H1 (cell line): Measurements from ENCODE around the gene BRSK2. TPM values are rescaled to one million over a fixed set of nuclear protein-coding genes. Genes with fewer than 3 reads are reported as not detected.

Experiments
- CTCF ChIA-PET: fragments of 300-600 bp; sonication (Branson Sonifier 250); formaldehyde crosslinking; loops from one replicate; lab custom pipeline; 2021; ENCODE audit not compliant: partially characterized antibody; lab: Charles Lee
- POLR2A ChIA-PET: fragments of 300-600 bp; sonication (Branson Sonifier 250); formaldehyde crosslinking; loops from one replicate; lab custom pipeline; 2021; ENCODE audit warnings: inconsistent platforms; ENCODE audit not compliant: partially characterized antibody; lab: Charles Lee
- DNase-seq, 2 experiments: peaks; one replicate each; pipeline versions ENCODE4 v3.0.0 to v3.0.0-alpha.2; 2010 to 2022; ENCODE audit warnings: low spot score in 2 of 2, low read depth in 1 of 2, mixed read lengths in 1 of 2
- FAIRE-seq: peaks from 2 replicates; lab custom pipeline; 2011; peaks lifted over from hg19 to GRCh38; lab: Jason Lieb, UNC
- H2AFZ ChIP-seq: 2 replicates; pipeline ENCODE4 v1.8.1; 2012; ENCODE audit warnings: low read length, inconsistent platforms
- H2AK5ac ChIP-seq: 2 replicates; pipeline ENCODE4 v1.6.1; 2013; ENCODE audit warnings: low read depth, low read length
- H2BK120ac ChIP-seq: replicated peaks from 2 replicates; pipeline ENCODE3; 2013; ENCODE audit warnings: low read depth, low read length, inconsistent platforms
- H2BK12ac ChIP-seq: 2 replicates; pipeline ENCODE4 v1.6.1; 2013; ENCODE audit warnings: low read depth, low read length
- H2BK15ac ChIP-seq: 2 replicates; pipeline ENCODE4 v1.6.1; 2013; ENCODE audit warnings: low read length
- H2BK20ac ChIP-seq: 2 replicates; pipeline ENCODE4 v1.6.1; 2013; ENCODE audit warnings: low read length
- H2BK5ac ChIP-seq: 2 replicates; pipeline ENCODE4 v1.6.1; 2013; ENCODE audit warnings: low read depth, low read length
- H3K14ac ChIP-seq: 2 replicates; pipeline ENCODE4 v1.6.1; 2013; ENCODE audit warnings: inconsistent platforms; ENCODE audit not compliant: insufficient read length
- H3K18ac ChIP-seq: 2 replicates; pipeline ENCODE4 v1.6.1; 2013; ENCODE audit warnings: low read length; ENCODE audit errors: extremely low read depth
- H3K23ac ChIP-seq: 2 replicates; pipeline ENCODE4 v1.6.1; 2013; ENCODE audit warnings: inconsistent platforms; ENCODE audit not compliant: insufficient read length
- H3K23me2 ChIP-seq: 2 replicates; pipeline ENCODE4 v1.6.1; 2013; ENCODE audit warnings: low read depth, low read length
- H3K27ac ChIP-seq: 2 replicates; pipeline ENCODE4 v1.6.1; 2011; ENCODE audit warnings: low read depth, low read length, inconsistent platforms
- H3K27me3 ChIP-seq, 4 experiments: replicated peaks in 1 of 4; 1 replicate in 1 of 4; 2 replicates in 3 of 4; pipeline versions ENCODE4 v1.6.1 to v1.8.1; 2011 to 2013; ENCODE audit warnings: low read length in 3 of 4, mild to moderate bottlenecking in 3 of 4, inconsistent platforms in 2 of 4, mixed read lengths in 2 of 4, moderate library complexity in 1 of 4; ENCODE audit not compliant: control insufficient read depth in 3 of 4, insufficient read depth in 3 of 4; ENCODE audit errors: extremely low read depth in 1 of 4
- H3K36me3 ChIP-seq, 4 experiments: 2 replicates each; pipeline versions ENCODE4 v1.6.1 to v1.8.1; 2011 to 2013; ENCODE audit warnings: mild to moderate bottlenecking in 4 of 4, low read length in 3 of 4, moderate library complexity in 2 of 4, control low read depth in 1 of 4, inconsistent platforms in 1 of 4; ENCODE audit not compliant: insufficient read depth in 4 of 4, control insufficient read depth in 2 of 4
- H3K4ac ChIP-seq: replicated peaks from 2 replicates; pipeline ENCODE3; 2013; ENCODE audit warnings: low read length, low read depth, mixed read lengths, inconsistent platforms; ENCODE audit not compliant: insufficient read length
- H3K4me1 ChIP-seq, 4 experiments: replicated peaks in 1 of 4; 1 replicate in 1 of 4; 2 replicates in 3 of 4; pipeline versions ENCODE4 v1.6.1 to v1.8.1; 2011 to 2013; ENCODE audit warnings: low read length in 3 of 4, inconsistent platforms in 2 of 4, mixed read lengths in 1 of 4; ENCODE audit not compliant: insufficient read depth in 4 of 4, control insufficient read depth in 3 of 4
- H3K4me2 ChIP-seq, 2 experiments: 2 replicates each; pipeline versions ENCODE4 v1.6.1 to v1.8.1; 2011 to 2013; ENCODE audit warnings: low read depth in 2 of 2, low read length in 2 of 2, control low read depth in 1 of 2, inconsistent platforms in 1 of 2, mild to moderate bottlenecking in 1 of 2; ENCODE audit not compliant: insufficient read depth in 1 of 2
- H3K4me3 ChIP-seq, 4 experiments: fragments of 200-600, 300-600 bp in 1 of 4; sonication (generic), shearing (Covaris generic), sonication (Bioruptor Twin) in 1 of 4; 2 replicates each; pipeline versions ENCODE4 v1.5.1 to v1.8.1; 2011 to 2016; ENCODE audit warnings: low read length in 4 of 4, low read depth in 3 of 4, control low read depth in 2 of 4, inconsistent platforms in 2 of 4, mild to moderate bottlenecking in 2 of 4, mixed read lengths in 1 of 4, moderate library complexity in 1 of 4; ENCODE audit not compliant: insufficient read depth in 2 of 4; ENCODE audit errors: extremely low read depth in 1 of 4
- H3K56ac ChIP-seq: replicated peaks from 2 replicates; pipeline ENCODE3; 2013; ENCODE audit warnings: low read depth, mild to moderate bottlenecking, mixed read lengths, low read length, inconsistent platforms; ENCODE audit not compliant: insufficient read length
- H3K79me1 ChIP-seq: 2 replicates; pipeline ENCODE4 v1.6.1; 2013; ENCODE audit warnings: low read depth, low read length, control low read depth
- H3K79me2 ChIP-seq, 2 experiments: 2 replicates each; pipeline versions ENCODE4 v1.6.1 to v1.8.1; 2012 to 2013; ENCODE audit warnings: low read length in 2 of 2, mild to moderate bottlenecking in 2 of 2, inconsistent platforms in 1 of 2; ENCODE audit not compliant: insufficient read depth in 2 of 2, control insufficient read depth in 1 of 2
- H3K9ac ChIP-seq, 4 experiments: replicated peaks in 1 of 4; 1 replicate in 1 of 4; 2 replicates in 3 of 4; pipeline versions ENCODE4 v1.6.1 to v1.8.1; 2011 to 2013; ENCODE audit warnings: low read depth in 3 of 4, low read length in 3 of 4, control low read depth in 2 of 4, mild to moderate bottlenecking in 2 of 4, moderate library complexity in 2 of 4, inconsistent platforms in 1 of 4; ENCODE audit errors: extremely low read depth in 1 of 4
- H3K9me3 ChIP-seq, 2 experiments: 2 replicates each; pipeline versions ENCODE4 v1.6.1 to v1.8.1; 2012 to 2013; ENCODE audit warnings: mild to moderate bottlenecking in 2 of 2, moderate library complexity in 2 of 2, control low read depth in 1 of 2, inconsistent platforms in 1 of 2, low read depth in 1 of 2, low read length in 1 of 2, mixed read lengths in 1 of 2; ENCODE audit not compliant: insufficient read depth in 2 of 2
- H4K20me1 ChIP-seq, 2 experiments: replicated peaks in 1 of 2; 2 replicates each; pipeline versions ENCODE3 to v1.8.1; 2011 to 2013; ENCODE audit warnings: inconsistent platforms in 2 of 2, low read length in 2 of 2, mild to moderate bottlenecking in 1 of 2; ENCODE audit not compliant: insufficient read depth in 2 of 2, control insufficient read depth in 1 of 2
- H4K5ac ChIP-seq: 2 replicates; pipeline ENCODE4 v1.6.1; 2013; ENCODE audit warnings: low read length, low read depth, mixed read lengths, inconsistent platforms; ENCODE audit not compliant: insufficient read length
- H4K8ac ChIP-seq: 2 replicates; pipeline ENCODE4 v1.8.0; 2013; ENCODE audit warnings: mild to moderate bottlenecking, moderate library complexity, low read length, inconsistent platforms; ENCODE audit not compliant: insufficient read depth; ENCODE audit errors: extremely low read depth
- H4K91ac ChIP-seq: replicated peaks from 2 replicates; pipeline ENCODE3; 2013; ENCODE audit warnings: low read length, mixed read lengths, inconsistent platforms; ENCODE audit not compliant: insufficient read length
- BRCA1 ChIP-seq: IDR thresholded peaks from 2 replicates; pipeline ENCODE4 v1.6.1; 2012; ENCODE audit warnings: low read depth, low read length, improper control_type of control experiment
- CBX8 ChIP-seq: fragments of 300-800, 300-1000 bp; sonication (generic); IDR thresholded peaks from 2 replicates; pipeline ENCODE4 v1.7.1; 2016; ENCODE audit warnings: low read depth, low read length, borderline replicate concordance
- CHD1 ChIP-seq: IDR thresholded peaks from 2 replicates; pipeline ENCODE4 v1.6.1; 2012; ENCODE audit warnings: low read depth, low read length, improper control_type of control experiment
- CREB1 ChIP-seq: IDR thresholded peaks from 2 replicates; pipeline ENCODE4 v1.6.1; 2012; ENCODE audit warnings: inconsistent platforms
- EGR1 ChIP-seq: IDR thresholded peaks from 2 replicates; pipeline ENCODE4 v1.6.1; 2011; ENCODE audit warnings: low read depth, low read length, borderline replicate concordance
- FOSL1 ChIP-seq: IDR thresholded peaks from 2 replicates; pipeline ENCODE4 v1.6.1; 2011; ENCODE audit warnings: mild to moderate bottlenecking, low read depth, low read length, moderate library complexity; ENCODE audit not compliant: insufficient read depth
- HDAC2 ChIP-seq, 2 experiments: fragments of 300-600 bp in 1 of 2; sonication (generic) in 1 of 2; IDR thresholded peaks; 2 replicates each; pipeline ENCODE4 v1.6.1; 2011 to 2012; ENCODE audit warnings: low read depth in 2 of 2, low read length in 2 of 2, mild to moderate bottlenecking in 2 of 2, moderate library complexity in 2 of 2, borderline replicate concordance in 1 of 2, inconsistent platforms in 1 of 2
- HDAC6 ChIP-seq: IDR thresholded peaks from one replicate; pipeline ENCODE4 v1.7.1; 2012; ENCODE audit warnings: low read depth, mild to moderate bottlenecking, inconsistent platforms, low read length, moderate library complexity
- MAX ChIP-seq: IDR thresholded peaks from 2 replicates; pipeline ENCODE4 v1.6.1; 2012; ENCODE audit warnings: inconsistent platforms
- NANOG ChIP-seq: IDR thresholded peaks from 2 replicates; pipeline ENCODE4 v1.6.1; 2011; ENCODE audit warnings: low read length, low read depth, mild to moderate bottlenecking, inconsistent platforms; ENCODE audit not compliant: insufficient read depth, poor library complexity, severe bottlenecking
- NRF1 ChIP-seq: IDR thresholded peaks from 2 replicates; pipeline ENCODE4 v1.6.1; 2011; ENCODE audit warnings: mild to moderate bottlenecking, low read depth, low read length, improper control_type of control experiment
- POLR2A ChIP-seq, 2 experiments: IDR thresholded peaks; 1 replicate in 1 of 2; 2 replicates in 1 of 2; pipeline ENCODE4 v1.6.1; 2011; ENCODE audit warnings: low read depth in 2 of 2, low read length in 2 of 2, mild to moderate bottlenecking in 2 of 2; ENCODE audit errors: control extremely low read depth in 1 of 2
- SUZ12 ChIP-seq: fragments of 200-600 bp; sonication (generic); IDR thresholded peaks from 2 replicates; pipeline ENCODE4 v1.6.1; 2012; ENCODE audit warnings: mild to moderate bottlenecking, inconsistent platforms, low read length, moderate library complexity, mixed read lengths
- TAF7 ChIP-seq: optimal IDR thresholded peaks from 2 replicates; pipeline ENCODE3; 2011; ENCODE audit warnings: low read depth, mild to moderate bottlenecking, inconsistent platforms, low read length, moderate library complexity, borderline replicate concordance
- WGBS, 2 experiments: shearing (Covaris generic) in 1 of 2; methylation state at CpG; one replicate each; pipeline versions ENCODE4 v1.1.6 to v1.1.7; 2013 to 2015; ENCODE audit warnings: low lambda C conversion rate in 2 of 2, mixed read lengths in 2 of 2, inconsistent platforms in 1 of 2, low coverage in 1 of 2, missing lambda C conversion rate in 1 of 2; ENCODE audit not compliant: insufficient replicate concordance in 2 of 2, insufficient coverage in 1 of 2, insufficient read length in 1 of 2; ENCODE audit errors: extremely low coverage in 1 of 2, missing lambda C conversion rate in 1 of 2; 5-methylcytosine and 5-hydroxymethylcytosine counted together
- polyA plus RNA-seq, 7 experiments: library from polyadenylated mRNA; depleted of rRNA in 3 of 7; stranded (reverse) in 5 of 7; unstranded in 2 of 7; fragments of >200 nt in 5 of 7; fragments of 200-250 nt in 2 of 7; gene quantifications; 1 replicate in 5 of 7; 2 replicates in 1 of 7; 4 replicates in 1 of 7; pipeline versions ENCODE4 v1.2.1 to v1.2.3, GENCODE V29; 2011 to 2013; ENCODE audit warnings: missing spikeins in 2 of 7, mixed read lengths in 2 of 7
- total RNA-seq: library from RNA; stranded (reverse); fragmentation: NEBNext Ultra II Directional; extraction: Animal tissue kit (Norgen Biotek cat#: 25700); gene quantifications from 2 replicates; pipeline ENCODE4 v1.2.1, GENCODE V29; 2021

BRSK2 gene
- total and polyA plus RNA-seq, 2 of the 8 experiments (the other 6 are each of a cell fraction or from before 2014, with no cell fraction given), result 17.3 to 27.1 TPM

DNA sequence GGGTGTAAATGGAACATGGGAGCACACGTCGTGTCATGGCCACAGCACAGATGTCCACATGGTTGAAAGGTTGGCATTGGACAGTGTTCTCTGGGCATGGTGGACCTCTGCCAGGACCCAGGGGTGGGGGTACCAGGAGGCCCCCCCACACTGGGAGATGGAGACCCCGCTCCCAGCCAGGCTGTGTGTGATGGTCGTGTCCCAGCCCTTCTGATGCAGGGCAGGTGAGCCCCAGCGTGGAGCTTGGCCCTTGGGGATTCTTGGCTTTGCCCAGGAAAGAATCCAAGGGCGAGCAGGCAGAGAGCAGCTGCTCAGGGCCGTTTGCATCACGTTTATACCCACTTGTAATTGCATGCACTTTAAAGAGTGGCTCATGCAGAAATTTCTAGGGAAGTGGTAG is 22.0 kb upstream of the BRSK2 start:
- no peak overlapping the region for H2BK120ac ChIP-seq
- no peak overlapping the region for H4K8ac ChIP-seq
- no peak for DNase-seq
- no peaks in the 10 kb centered on the region for H3K27me3 ChIP-seq
- H3K4ac ChIP-seq, result no peak overlapping the region
- no peak overlapping the region for H2AFZ ChIP-seq
- ChIA-PET CTCF (no interaction called here), POLR2A (interaction anchor here (1.2 kb wide), 1 partner anchor 16 kb away, joined by 4 read pairs; no protein-coding TSS in a partner anchor)
- no peak overlapping the region for H3K4me2 ChIP-seq
- H3K4me3 ChIP-seq, result no peak overlapping the region
- H3K23me2 ChIP-seq, result no peaks in the 10 kb centered on the region
- no peak overlapping the region for H4K91ac ChIP-seq
- no peak overlapping the region for H2BK5ac ChIP-seq
- H3K14ac ChIP-seq, result no peak overlapping the region
- no peaks in the 10 kb centered on the region for H3K79me1 ChIP-seq
- no peak overlapping the region for H3K18ac ChIP-seq
- no peak overlapping the region for H4K5ac ChIP-seq
- H3K36me3 ChIP-seq, result no peaks in the 10 kb centered on the region
- no peaks in the 10 kb centered on the region for H3K4me1 ChIP-seq
- no peaks in the 10 kb centered on the region for H4K20me1 ChIP-seq
- H3K9me3 ChIP-seq, result peaks cover 43 to 72% of the 10 kb centered on the region in 2 experiments
- no peak overlapping the region for H2AK5ac ChIP-seq
- no peak overlapping the region for H3K9ac ChIP-seq
- no peak overlapping the region for H2BK15ac ChIP-seq
- no peak overlapping the region for H2BK20ac ChIP-seq
- no peak overlapping the region for H3K27ac ChIP-seq
- no peaks in the 10 kb centered on the region for H3K79me2 ChIP-seq
- H3K56ac ChIP-seq, result no peak overlapping the region
- 79% methylated on average over 8 of the region's 8 CpGs; no CpG with 5 or more reads in 1 of the 2 experiments for WGBS, 2 experiments
- no peak overlapping the region for H3K23ac ChIP-seq
- FAIRE-seq, result no peak
- no peak overlapping the region for H2BK12ac ChIP-seq
- no peak for TF ChIP-seq MAX
- TF ChIP-seq BRCA1, result no peak
- no peak for TF ChIP-seq NANOG
- TF ChIP-seq SUZ12, result no peak
- no peak for TF ChIP-seq NRF1
- TF ChIP-seq HDAC2 (IDR thresholded peaks at IDR 0.05; ENCODE audit: borderline replicate concordance in 1 of 2, low read depth in 2 of 2, low read length in 2 of 2), result no peak
- no peak for TF ChIP-seq CHD1
- TF ChIP-seq CBX8, result no peak
- TF ChIP-seq POLR2A (IDR thresholded peaks at IDR 0.05; ENCODE audit: control extremely low read depth in 1 of 2, low read depth in 2 of 2, low read length in 2 of 2), result no peak
- no peak for TF ChIP-seq CREB1
- TF ChIP-seq TAF7, result no peak
- no peak for TF ChIP-seq HDAC6
- no peak for TF ChIP-seq EGR1
- no peak for TF ChIP-seq FOSL1
